GM10266 (cell line): ENCODE results near the gene CACNB2.

Experiments
- DNase-seq: peaks from one replicate; pipeline ENCODE4 v3.0.0; 2012; ENCODE audit errors: extremely low spot score
- CTCF ChIP-seq: IDR thresholded peaks from 2 replicates; pipeline ENCODE4 v1.5.1; 2012; ENCODE audit warnings: mild to moderate bottlenecking, low read depth; ENCODE audit not compliant: control insufficient read depth, insufficient read depth; ENCODE audit errors: missing control alignments

Gene CACNB2

DNA sequence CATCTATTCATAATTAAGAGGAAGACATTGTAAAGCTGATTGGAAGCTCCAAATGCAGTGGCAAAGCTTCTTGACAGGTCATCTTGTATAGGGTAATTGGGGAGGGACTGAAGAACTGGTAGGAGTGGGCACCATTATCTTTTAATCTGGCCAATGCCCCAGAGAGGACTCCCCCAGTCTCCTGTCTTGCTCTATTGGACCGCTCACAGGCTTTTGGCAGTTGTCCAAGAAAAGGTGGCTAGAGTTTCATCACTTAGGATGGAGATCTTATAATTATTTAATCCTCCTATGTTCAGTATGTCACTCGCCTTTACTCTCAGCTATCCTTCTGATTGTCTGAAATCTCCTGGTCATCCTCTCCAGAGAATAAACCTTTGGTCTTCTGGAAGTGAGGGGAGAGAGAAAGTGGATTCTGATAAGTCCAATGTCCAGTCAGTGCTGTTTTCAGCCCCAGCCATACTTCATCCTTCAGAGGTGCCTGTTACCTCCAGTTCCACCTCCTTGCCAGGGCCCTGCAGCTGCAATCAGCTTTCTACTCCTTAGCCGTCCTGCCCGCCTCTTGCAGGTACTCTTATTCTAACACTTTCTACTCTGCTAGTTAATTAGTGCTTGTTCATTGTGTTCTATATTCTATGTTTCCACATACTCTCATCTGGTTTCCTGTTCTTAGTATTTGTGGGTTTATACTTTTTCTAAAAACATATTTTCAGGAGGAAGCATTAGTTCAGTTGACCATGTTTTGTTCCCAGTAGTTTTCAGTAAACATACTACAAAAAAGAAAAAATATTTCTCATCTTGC is 269.6 kb downstream of the CACNB2 start:
- DNase-seq = no peak
- no peak for TF ChIP-seq CTCF

DNA sequence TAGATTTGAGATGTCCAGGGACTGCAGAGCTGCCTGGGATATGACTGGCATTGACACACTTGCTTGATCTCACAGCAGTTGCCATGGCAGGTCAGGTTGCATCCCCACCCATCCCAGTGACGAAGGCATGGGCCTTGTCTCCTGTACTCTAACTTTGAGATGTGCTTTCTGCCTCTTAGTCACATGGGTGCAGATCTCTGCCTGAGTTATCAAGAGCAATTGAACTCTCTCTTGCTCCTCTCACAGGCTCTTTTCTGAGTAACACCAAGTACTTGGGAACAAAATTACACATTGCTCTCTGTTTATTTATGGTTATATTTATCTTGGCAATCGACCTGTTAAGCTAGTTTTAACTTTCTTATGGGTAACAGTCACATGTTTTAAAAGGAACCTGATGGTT is 273.8 kb downstream of the CACNB2 start:
- TF ChIP-seq CTCF = no peak

GRCh38 chr10:18417950-18418527 is 277.8 kb downstream of the CACNB2 start:
- no peak for DNase-seq
- TF ChIP-seq CTCF = no peak

More for the DNA sequence above, 273.8 kb downstream of the CACNB2 start:
- DNase-seq = no peak

DNA sequence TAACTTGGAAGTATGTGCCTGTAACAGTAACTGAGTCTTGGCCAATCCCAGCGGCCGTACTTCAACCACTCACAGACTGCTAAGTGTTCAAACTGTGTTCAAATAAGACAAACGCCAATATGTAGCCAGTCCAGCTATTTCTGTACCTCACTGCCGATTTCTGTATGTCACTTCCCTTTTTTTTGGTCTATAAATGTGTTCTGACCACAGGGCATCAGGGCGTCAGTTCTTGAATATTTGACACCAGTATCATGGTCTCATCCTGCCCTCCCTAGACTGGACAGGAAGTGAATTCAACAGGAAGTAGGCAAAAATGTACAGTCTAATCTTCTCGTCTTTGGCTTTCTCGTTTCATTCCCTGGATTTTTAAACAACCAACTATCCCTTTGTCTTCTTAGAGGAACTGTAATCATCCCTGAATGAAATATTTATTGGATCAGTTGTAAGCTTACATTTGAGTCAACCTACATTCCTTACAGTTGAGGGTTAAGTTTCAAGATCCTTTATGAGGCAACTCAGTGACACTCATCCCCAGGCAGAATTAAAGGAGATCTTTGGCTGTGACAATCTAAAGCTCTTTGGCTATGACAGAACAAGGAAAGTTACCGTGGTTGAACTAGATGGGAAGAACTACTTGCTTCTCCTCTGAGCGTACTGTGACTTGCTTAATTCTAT is 278.5 kb downstream of the CACNB2 start:
- no peak for TF ChIP-seq CTCF
- no peak for DNase-seq

- DNase-seq = no peak
- no peak for TF ChIP-seq CTCF
Measured at GRCh38 chr10:18419945-18420344, 279.7 kb downstream of the CACNB2 start.

DNA sequence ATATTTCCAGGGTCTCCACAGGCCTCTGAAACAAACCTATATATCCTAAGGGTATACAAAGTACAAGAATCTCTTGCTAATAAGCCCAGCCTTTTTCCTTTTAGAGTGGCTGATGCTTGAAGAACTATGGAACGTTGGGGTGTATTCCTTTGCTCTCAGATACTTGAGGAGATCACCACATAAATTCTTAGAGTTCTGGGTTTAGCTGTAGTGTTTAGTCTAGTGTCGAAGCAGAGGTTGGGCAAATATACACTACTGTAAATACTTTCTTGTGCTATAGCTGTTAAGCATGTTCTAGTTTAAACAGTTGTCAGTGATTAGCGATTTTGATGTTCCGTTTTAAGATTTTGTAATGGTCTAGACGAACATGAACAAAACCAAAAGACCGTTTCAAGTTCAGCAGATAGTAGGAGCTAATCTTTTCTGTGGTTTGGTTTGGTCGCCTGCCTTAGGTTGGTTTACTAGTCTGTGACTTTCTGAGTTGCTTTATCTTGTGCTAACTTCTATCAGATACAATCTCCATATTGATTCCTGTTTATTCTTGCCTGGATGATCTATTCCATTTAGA is 281.6 kb downstream of the CACNB2 start:
- DNase-seq = no peak

More for the DNA sequence above, 281.6 kb downstream of the CACNB2 start:
- TF ChIP-seq CTCF = no peak
